ENCODE data around the gene EYS. TPM values are rescaled to one million over a fixed set of nuclear protein-coding genes. Genes with fewer than 3 reads are reported as not detected.
"Not testable (repeated sequence)": the region's sequence is repeated elsewhere in the genome, so short reads cannot be mapped to it uniquely, and the experiment has no call there.

Gene EYS
- total RNA-seq, 1 donor from 2014 or later, result not detected

DNA sequence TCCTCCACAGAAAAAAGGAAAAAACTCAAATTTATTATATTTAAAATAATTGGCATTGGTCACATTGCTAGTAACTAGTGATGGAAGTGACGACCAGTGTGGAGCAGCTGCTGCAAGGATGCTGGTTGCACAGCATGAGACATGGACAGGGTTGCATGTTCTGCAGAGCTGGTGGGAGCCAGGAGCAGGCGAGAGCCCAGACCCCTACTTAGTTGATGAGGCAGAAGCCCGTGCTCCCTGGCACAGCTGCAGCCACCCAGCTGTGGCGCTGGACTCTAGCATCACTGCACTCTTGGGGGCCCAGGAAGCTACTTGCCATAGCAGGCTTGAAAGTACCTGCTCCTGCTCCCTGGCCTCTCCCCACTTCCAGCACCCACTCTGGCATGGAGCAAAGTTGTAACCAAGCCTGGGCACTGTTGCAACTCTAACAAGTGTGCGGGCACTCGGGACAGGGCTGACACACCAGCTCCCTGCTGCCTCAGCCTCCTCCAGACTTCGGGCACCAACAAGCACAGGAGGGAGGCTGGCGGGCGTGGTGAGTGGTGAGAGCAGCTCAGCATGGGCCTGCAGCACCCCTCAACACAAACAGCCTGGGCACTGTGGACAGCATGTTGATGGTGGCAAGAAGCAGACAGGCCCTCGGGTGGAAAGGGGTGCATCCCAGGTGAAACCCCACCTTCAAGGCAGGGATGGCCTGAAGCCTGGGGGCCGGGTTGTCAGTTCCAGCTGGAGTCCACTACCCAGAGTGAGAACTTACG, 69.6 kb downstream of the EYS start:
- DNase-seq (no peak), ATAC-seq (peak in 1 of 2 donors; percentile 17)
- TF ChIP-seq, protein P1, sequence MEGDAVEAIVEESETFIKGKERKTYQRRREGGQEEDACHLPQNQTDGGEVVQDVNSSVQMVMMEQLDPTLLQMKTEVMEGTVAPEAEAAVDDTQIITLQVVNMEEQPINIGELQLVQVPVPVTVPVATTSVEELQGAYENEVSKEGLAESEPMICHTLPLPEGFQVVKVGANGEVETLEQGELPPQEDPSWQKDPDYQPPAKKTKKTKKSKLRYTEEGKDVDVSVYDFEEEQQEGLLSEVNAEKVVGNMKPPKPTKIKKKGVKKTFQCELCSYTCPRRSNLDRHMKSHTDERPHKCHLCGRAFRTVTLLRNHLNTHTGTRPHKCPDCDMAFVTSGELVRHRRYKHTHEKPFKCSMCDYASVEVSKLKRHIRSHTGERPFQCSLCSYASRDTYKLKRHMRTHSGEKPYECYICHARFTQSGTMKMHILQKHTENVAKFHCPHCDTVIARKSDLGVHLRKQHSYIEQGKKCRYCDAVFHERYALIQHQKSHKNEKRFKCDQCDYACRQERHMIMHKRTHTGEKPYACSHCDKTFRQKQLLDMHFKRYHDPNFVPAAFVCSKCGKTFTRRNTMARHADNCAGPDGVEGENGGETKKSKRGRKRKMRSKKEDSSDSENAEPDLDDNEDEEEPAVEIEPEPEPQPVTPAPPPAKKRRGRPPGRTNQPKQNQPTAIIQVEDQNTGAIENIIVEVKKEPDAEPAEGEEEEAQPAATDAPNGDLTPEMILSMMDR (IDR thresholded peaks at IDR 0.05), result no peak
- Histone ChIP-seq H3K27me3 (ENCODE audit: low read depth) (no peaks in the 10 kb centered on the region), H3K4me1 (no peaks in the 10 kb centered on the region), H3K36me3 (no peaks in the 10 kb centered on the region), H3K27ac (no peak overlapping the region), H3K4me3 (no peak overlapping the region), H3K9me3 (no peaks in the 10 kb centered on the region)
- intact Hi-C loops (cut with DNase I), result no loop called here

DNA sequence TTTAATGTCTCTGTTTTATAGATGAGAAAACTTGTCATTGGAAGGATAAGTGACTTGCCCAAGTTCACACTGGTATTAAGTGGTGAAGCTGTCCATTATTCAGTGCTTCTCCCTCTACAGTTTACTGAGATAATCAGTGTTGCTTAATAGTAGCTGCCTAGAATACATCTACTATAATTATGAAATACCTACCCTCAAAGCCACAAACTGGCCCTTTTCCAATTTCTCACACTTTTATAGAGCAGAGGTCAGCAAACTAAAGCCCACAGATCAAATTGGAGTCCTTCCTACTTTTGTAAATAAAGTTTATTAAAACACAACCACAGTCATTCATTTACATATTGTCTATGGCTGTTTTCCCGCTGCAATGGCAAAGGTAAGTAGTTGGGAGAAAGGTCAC, 73.5 kb downstream of the EYS start:
- Histone ChIP-seq H3K4me3 (no peak overlapping the region), H3K4me1 (no peaks in the 10 kb centered on the region), H3K9me3 (no peaks in the 10 kb centered on the region), H3K36me3 (no peaks in the 10 kb centered on the region), H3K27ac (no peak overlapping the region), H3K27me3 (ENCODE audit: low read depth) (no peaks in the 10 kb centered on the region)
- ATAC-seq (no peak), DNase-seq (no peak)
- TF ChIP-seq, protein P1 (IDR thresholded peaks at IDR 0.05), result no peak
- intact Hi-C loops (cut with DNase I), result no loop called here

DNA sequence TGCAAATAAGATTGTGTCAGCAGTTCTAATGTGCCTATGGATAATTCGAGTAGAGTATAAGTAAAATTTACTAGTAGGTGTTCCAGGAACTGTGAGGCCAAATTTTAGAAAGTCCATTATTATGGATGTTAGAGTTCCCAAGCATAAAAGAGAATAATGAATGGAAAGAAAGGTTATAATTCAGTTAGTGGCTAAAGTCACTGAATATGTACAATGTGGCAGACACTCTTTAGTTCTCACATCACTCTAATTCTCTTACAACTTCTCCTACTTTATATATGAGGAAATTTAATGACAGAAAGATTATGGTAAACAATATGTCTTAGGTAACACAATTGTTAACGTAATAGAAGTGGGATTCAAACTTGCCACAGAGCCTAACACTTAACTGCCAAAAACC, 75.3 kb downstream of the EYS start:
- H3K36me3 ChIP-seq, result no peaks in the 10 kb centered on the region
- H3K4me3 ChIP-seq, result no peak overlapping the region
- TF ChIP-seq, protein P1 (IDR thresholded peaks at IDR 0.05), result no peak
- ATAC-seq (no peak), DNase-seq (no peak)
- no peaks in the 10 kb centered on the region for H3K27me3 ChIP-seq (ENCODE audit: low read depth)
- H3K27ac ChIP-seq, result no peak overlapping the region
- intact Hi-C loops (cut with DNase I), result no loop called here
- H3K9me3 ChIP-seq, result no peaks in the 10 kb centered on the region
- no peaks in the 10 kb centered on the region for H3K4me1 ChIP-seq

DNA sequence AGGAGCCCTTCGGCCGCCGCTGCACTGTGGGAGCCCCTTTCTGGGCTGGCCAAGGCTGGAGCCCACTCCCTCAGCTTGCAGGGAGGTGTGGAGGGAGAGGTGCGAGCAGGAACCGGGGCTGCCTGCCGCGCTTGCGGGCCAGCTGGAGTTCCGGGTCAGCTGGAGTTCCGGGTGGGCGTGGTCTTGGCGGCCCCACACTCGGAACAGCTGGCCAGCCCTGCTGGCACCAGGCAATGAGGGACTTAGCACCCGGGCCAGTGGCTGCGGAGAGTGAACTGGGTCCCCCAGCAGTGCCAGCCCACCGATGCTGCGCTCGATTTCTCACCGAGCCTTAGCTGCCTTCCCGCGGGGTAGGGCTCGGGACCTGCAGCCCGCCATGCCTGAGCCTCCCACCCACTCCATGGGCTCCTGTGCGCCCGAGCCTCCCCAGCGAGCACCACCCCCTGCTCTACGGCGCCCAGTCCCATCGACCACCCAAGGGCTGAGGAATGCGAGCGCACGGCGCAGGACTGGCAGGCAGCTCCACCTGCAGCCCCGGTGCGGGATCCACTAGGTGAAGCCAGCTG, 79.5 kb downstream of the EYS start:
- H3K4me1 ChIP-seq; H3K27me3 ChIP-seq (ENCODE audit: low read depth); DNase-seq; H3K9me3 ChIP-seq; H3K27ac ChIP-seq; ATAC-seq; H3K4me3 ChIP-seq; intact Hi-C loops (cut with DNase I); H3K36me3 ChIP-seq: not testable (repeated sequence)

DNA sequence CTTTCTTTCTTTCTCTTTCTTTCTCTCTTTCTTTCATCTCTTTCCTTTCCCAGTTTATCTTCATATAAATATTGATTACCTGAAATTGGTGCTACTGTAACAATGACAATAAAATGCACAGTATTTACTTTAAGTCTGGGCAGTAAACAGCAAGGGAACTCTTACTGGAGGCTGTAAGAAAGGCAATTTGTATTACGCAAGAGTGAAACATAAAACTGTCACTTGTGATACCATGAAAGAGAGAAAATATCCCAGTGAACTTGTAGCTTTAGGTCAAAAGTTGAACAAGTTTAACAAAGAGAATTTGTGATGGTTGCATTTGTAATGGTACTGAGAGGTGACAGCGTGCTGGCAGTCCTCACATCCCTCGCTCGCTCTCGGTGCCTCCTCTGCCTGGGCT, 80.0 kb downstream of the EYS start:
- ATAC-seq (no peak), DNase-seq (no peak)
- H3K27me3 ChIP-seq (ENCODE audit: low read depth), result no peaks in the 10 kb centered on the region
- H3K27ac ChIP-seq, result no peak overlapping the region
- H3K4me1 ChIP-seq, result no peaks in the 10 kb centered on the region
- intact Hi-C loops (cut with DNase I), result no loop called here
- no peaks in the 10 kb centered on the region for H3K9me3 ChIP-seq
- TF ChIP-seq, protein P1 (IDR thresholded peaks at IDR 0.05), result no peak
- no peak overlapping the region for H3K4me3 ChIP-seq
- H3K36me3 ChIP-seq, result no peaks in the 10 kb centered on the region

DNA sequence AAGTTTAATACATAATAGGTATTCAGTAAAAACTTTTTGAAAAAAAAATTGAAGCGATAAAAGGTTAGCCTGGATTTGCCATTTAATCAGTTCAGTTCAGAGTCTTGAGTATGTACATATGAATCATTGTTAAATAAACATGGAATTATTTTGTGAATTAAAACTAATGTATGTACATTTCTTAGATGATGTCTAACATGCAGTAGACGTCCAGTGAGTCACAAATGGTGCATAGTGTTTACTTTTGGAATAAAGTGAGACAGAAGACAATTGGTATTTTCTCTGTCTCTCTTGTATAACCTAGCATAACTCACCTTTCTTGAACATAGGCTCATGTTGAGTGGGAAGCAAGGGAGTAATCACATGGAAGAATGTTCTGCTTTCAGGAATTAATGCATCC, 83.5 kb downstream of the EYS start:
- intact Hi-C loops (cut with DNase I), result no loop called here
- H3K9me3 ChIP-seq, result no peaks in the 10 kb centered on the region
- TF ChIP-seq, protein P1 (IDR thresholded peaks at IDR 0.05), result no peak

More for the DNA sequence above, 83.5 kb downstream of the EYS start:
- Histone ChIP-seq H3K4me3 (no peak overlapping the region), H3K4me1 (no peaks in the 10 kb centered on the region), H3K36me3 (no peaks in the 10 kb centered on the region), H3K27ac (no peak overlapping the region), H3K27me3 (ENCODE audit: low read depth) (no peaks in the 10 kb centered on the region)
- DNase-seq (no peak), ATAC-seq (no peak)
